IMR-90 (cell line): ENCODE results near the gene TCF4. TPM values are rescaled to one million over a fixed set of nuclear protein-coding genes. Genes with fewer than 3 reads are reported as not detected.

Source experiments
- ATAC-seq: fragments of 200-7000 bp; cut with Tn5 transposase; 2 replicates; pipeline ENCODE4 v1.9.1; 2020; ENCODE audit warnings: low read depth, mild to moderate bottlenecking, moderate library complexity
- BruUV-seq: library from RNA; stranded (reverse); fragments of 400-500 nt; replicated peaks from 2 replicates; lab custom pipeline; 2021; lab: Mats Ljungman, UMichigan
- CTCF ChIA-PET: fragments of 300-600 bp; formaldehyde crosslinking; extraction: SDS; loops from one replicate; lab custom pipeline; 2021; ENCODE audit warnings: antibody characterized with exemption; lab: Yijun Ruan, JAX
- POLR2A ChIA-PET: fragments of 300-600 bp; sonication (Branson Sonifier 250); formaldehyde crosslinking; loops from one replicate; lab custom pipeline; 2022; ENCODE audit warnings: antibody characterized with exemption; ENCODE audit not compliant: unreplicated experiment; lab: Charles Lee
- DNase-seq: peaks from one replicate; pipeline ENCODE4 v3.0.0; 2013
- H2AFZ ChIP-seq: replicated peaks from 2 replicates; pipeline ENCODE3; 2013; ENCODE audit warnings: low read length, mild to moderate bottlenecking; ENCODE audit not compliant: poor library complexity
- H2AK5ac ChIP-seq: 2 replicates; pipeline ENCODE4 v1.6.1; 2013; ENCODE audit warnings: low read depth, low read length, inconsistent platforms
- H2AK9ac ChIP-seq: replicated peaks from 2 replicates; pipeline ENCODE3; 2013; ENCODE audit warnings: mild to moderate bottlenecking, low read depth, low read length, moderate library complexity; ENCODE audit not compliant: poor library complexity
- H2BK120ac ChIP-seq: 2 replicates; pipeline ENCODE4 v1.6.1; 2013; ENCODE audit warnings: low read depth, low read length, inconsistent platforms
- H2BK15ac ChIP-seq: 3 replicates; pipeline ENCODE4 v1.6.1; 2013; ENCODE audit warnings: low read depth, low read length, inconsistent platforms
- H2BK20ac ChIP-seq: 2 replicates; pipeline ENCODE4 v1.6.1; 2013; ENCODE audit warnings: low read depth, mild to moderate bottlenecking, inconsistent platforms, low read length, moderate library complexity
- H2BK5ac ChIP-seq: 2 replicates; pipeline ENCODE4 v1.6.1; 2013; ENCODE audit warnings: mild to moderate bottlenecking, low read depth, low read length, inconsistent platforms; ENCODE audit not compliant: poor library complexity, severe bottlenecking
- H3K14ac ChIP-seq: replicated peaks from 2 replicates; pipeline ENCODE4 v1.6.1; 2013; ENCODE audit warnings: low read depth, low read length, inconsistent platforms
- H3K18ac ChIP-seq: 2 replicates; pipeline ENCODE4 v1.6.1; 2013; ENCODE audit warnings: low read depth, low read length, control low read depth
- H3K23ac ChIP-seq: 2 replicates; pipeline ENCODE4 v1.6.1; 2013; ENCODE audit warnings: low read depth, low read length, inconsistent platforms
- H3K27ac ChIP-seq: 2 replicates; pipeline ENCODE4 v1.5.1; 2013; ENCODE audit warnings: mild to moderate bottlenecking, control low read depth, low read length; ENCODE audit not compliant: insufficient read depth
- H3K27me3 ChIP-seq: 2 replicates; pipeline ENCODE4 v1.6.1; 2013; ENCODE audit warnings: low read length; ENCODE audit not compliant: control insufficient read depth, insufficient read depth
- H3K36me3 ChIP-seq: 2 replicates; pipeline ENCODE4 v1.6.1; 2013; ENCODE audit warnings: low read length, mixed read lengths; ENCODE audit not compliant: control insufficient read depth, insufficient read depth
- H3K4ac ChIP-seq: 2 replicates; pipeline ENCODE4 v1.6.1; 2013; ENCODE audit warnings: low read depth, low read length, inconsistent platforms
- H3K4me1 ChIP-seq: 2 replicates; pipeline ENCODE4 v1.6.1; 2013; ENCODE audit warnings: low read length, mixed read lengths; ENCODE audit not compliant: control insufficient read depth, insufficient read depth
- H3K4me2 ChIP-seq: 2 replicates; pipeline ENCODE4 v1.6.1; 2013; ENCODE audit warnings: low read depth, mild to moderate bottlenecking, control low read depth, low read length, moderate library complexity
- H3K4me3 ChIP-seq: 2 replicates; pipeline ENCODE4 v1.5.1; 2013; ENCODE audit warnings: low read depth, mild to moderate bottlenecking, control low read depth, low read length, moderate library complexity; ENCODE audit not compliant: insufficient read depth
- H3K56ac ChIP-seq: 2 replicates; pipeline ENCODE4 v1.6.1; 2013; ENCODE audit warnings: low read length, inconsistent platforms; ENCODE audit not compliant: insufficient read depth; ENCODE audit errors: extremely low read depth
- H3K79me1 ChIP-seq, 2 experiments: 2 replicates each; pipeline ENCODE4 v1.6.1; 2013; ENCODE audit warnings: low read length in 2 of 2, inconsistent platforms in 1 of 2, low read depth in 1 of 2
- H3K9ac ChIP-seq: 2 replicates; pipeline ENCODE4 v1.6.1; 2013; ENCODE audit warnings: low read depth, low read length, control low read depth
- H3K9me1 ChIP-seq: 2 replicates; pipeline ENCODE4 v1.6.1; 2013; ENCODE audit warnings: low read length, inconsistent platforms; ENCODE audit not compliant: insufficient read depth
- H3K9me3 ChIP-seq: 2 replicates; pipeline ENCODE4 v1.6.1; 2013; ENCODE audit warnings: low read length; ENCODE audit not compliant: control insufficient read depth, insufficient read depth
- H4K20me1 ChIP-seq: 2 replicates; pipeline ENCODE4 v1.6.1; 2013; ENCODE audit warnings: low read length, inconsistent platforms; ENCODE audit not compliant: insufficient read depth
- H4K5ac ChIP-seq: 2 replicates; pipeline ENCODE4 v1.6.1; 2013; ENCODE audit warnings: mild to moderate bottlenecking, low read depth, low read length, control low read depth
- H4K8ac ChIP-seq, 2 experiments: 2 replicates each; pipeline ENCODE4 v1.6.1; 2013; ENCODE audit warnings: low read depth in 2 of 2, low read length in 2 of 2, control low read depth in 1 of 2, inconsistent platforms in 1 of 2
- H4K91ac ChIP-seq: 2 replicates; pipeline ENCODE4 v1.6.1; 2013; ENCODE audit warnings: low read depth, low read length, inconsistent platforms; ENCODE audit not compliant: insufficient read depth
- MXI1 ChIP-seq: IDR thresholded peaks from 2 replicates; pipeline ENCODE4 v1.6.1; 2012; ENCODE audit warnings: low read depth, mild to moderate bottlenecking, low read length, moderate library complexity, borderline replicate concordance
- RAD21 ChIP-seq: IDR thresholded peaks from 2 replicates; pipeline ENCODE4 v1.6.1; 2012; ENCODE audit warnings: low read length, improper control_type of control experiment
- WGBS, 2 experiments: methylation state at CpG; one replicate each; pipeline versions ENCODE4 v1.1.5 to v1.1.7; 2013; ENCODE audit warnings: missing lambda C conversion rate in 2 of 2; ENCODE audit not compliant: insufficient read length in 1 of 2; ENCODE audit errors: extremely low coverage in 2 of 2; 5-methylcytosine and 5-hydroxymethylcytosine counted together
- dilution Hi-C: fragments of 300-500 bp; cut with HindIII; formaldehyde crosslinking; loops from one replicate; pipeline ENCODE4 v1.14.3; 2018; ENCODE audit warnings: low sequenced_read_pairs; ENCODE audit not compliant: unreplicated experiment
- in situ Hi-C: fragments of 300-500 bp; cut with MboI; formaldehyde crosslinking; loops from 3 replicates; pipeline ENCODE4 v1.14.3; 2019; ENCODE audit warnings: low sequenced_read_pairs, inconsistent platforms, mixed read lengths
- intact Hi-C: fragments of 100-400 bp; cut with micrococcal nuclease; formaldehyde crosslinking; loops from 2 replicates; pipeline ENCODE4 v1.10.0; 2022
- polyA plus RNA-seq, 3 experiments: library from polyadenylated mRNA; depleted of rRNA; stranded (reverse); fragments of >200 nt; gene quantifications; 2 replicates each; pipeline ENCODE4 v1.2.3, GENCODE V29; 2012; ENCODE audit warnings: low replicate concordance in 1 of 3
- total RNA-seq: library from RNA; depleted of rRNA; stranded (reverse); fragments of >200 nt; gene quantifications from 2 replicates; pipeline ENCODE4 v1.2.3, GENCODE V29; 2012

TCF4 gene
- total and polyA plus RNA-seq, 2 of the 4 experiments (the other 2 are of a cell fraction), result 30.0 to 87.1 TPM

GRCh38 chr18:55444536-55444935 is 143.5 kb downstream of the TCF4 start:
- BruUV-seq, result no TSS peak
- H4K91ac ChIP-seq, result no peak overlapping the region
- H2BK15ac ChIP-seq, result no peak overlapping the region
- no peak overlapping the region for H3K56ac ChIP-seq
- H3K4me1 ChIP-seq, result no peaks in the 10 kb centered on the region
- no peak for DNase-seq
- no peak overlapping the region for H3K14ac ChIP-seq
- no peak overlapping the region for H2AK9ac ChIP-seq
- dilution Hi-C loops (no loop called here), in situ Hi-C loops (no loop called here), intact Hi-C loops (no loop called here)
- no peaks in the 10 kb centered on the region for H3K27me3 ChIP-seq
- no peak overlapping the region for H2AK5ac ChIP-seq
- H2AFZ ChIP-seq, result no peak overlapping the region
- no peak overlapping the region for H4K8ac ChIP-seq
- H4K5ac ChIP-seq, result no peak overlapping the region
- H3K9me1 ChIP-seq, result peaks cover 6% of the 10 kb centered on the region; the same call in 1 of the 2 replicates
- TF ChIP-seq RAD21, result no peak
- no peak for TF ChIP-seq MXI1
- no peak overlapping the region for H2BK20ac ChIP-seq
- no peak overlapping the region for H3K18ac ChIP-seq
- H3K4me3 ChIP-seq, result no peak overlapping the region
- no peak overlapping the region for H2BK120ac ChIP-seq
- H3K23ac ChIP-seq, result no peak overlapping the region
- no peak overlapping the region for H2BK5ac ChIP-seq
- no peak overlapping the region for H3K27ac ChIP-seq
- no peak for ATAC-seq
- peaks cover 3% of the 10 kb centered on the region; the same call in 1 of the 2 replicates for H3K9me3 ChIP-seq
- ChIA-PET CTCF (no interaction called here), POLR2A (no interaction called here)
- H4K20me1 ChIP-seq, result peaks cover 9% of the 10 kb centered on the region; the same call in 1 of the 2 replicates
- no peak overlapping the region for H3K4me2 ChIP-seq
- H3K36me3 ChIP-seq, result no peaks in the 10 kb centered on the region; the same call in 1 of the 2 replicates
- WGBS, 2 experiments, result 89% methylated on average over 1 of the region's 1 CpG; no CpG with 5 or more reads in 1 of the 2 experiments
- no peak overlapping the region for H3K9ac ChIP-seq
- H3K4ac ChIP-seq, result no peak overlapping the region
- peaks cover 42 to 83% of the 10 kb centered on the region in 2 experiments for H3K79me1 ChIP-seq
